ENCODE data around the gene SLC4A8.

DNA sequence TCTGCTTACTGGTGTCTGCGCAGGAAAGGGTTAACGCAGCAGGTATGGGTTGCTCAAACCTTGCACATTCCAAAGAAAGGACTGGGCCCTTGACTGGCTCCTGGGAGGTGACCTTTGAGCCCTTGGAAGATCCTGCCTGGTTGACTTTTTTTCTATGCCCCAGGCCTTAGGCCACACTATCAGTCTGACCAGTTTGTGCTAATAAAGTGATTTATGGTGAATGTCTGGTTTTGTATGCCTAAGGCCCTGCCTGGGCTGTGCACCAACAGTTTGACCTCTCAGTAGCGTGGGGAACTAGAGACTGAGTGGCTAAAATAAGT, 105.0 kb downstream of the SLC4A8 start:
- TF ChIP-seq, protein P1, sequence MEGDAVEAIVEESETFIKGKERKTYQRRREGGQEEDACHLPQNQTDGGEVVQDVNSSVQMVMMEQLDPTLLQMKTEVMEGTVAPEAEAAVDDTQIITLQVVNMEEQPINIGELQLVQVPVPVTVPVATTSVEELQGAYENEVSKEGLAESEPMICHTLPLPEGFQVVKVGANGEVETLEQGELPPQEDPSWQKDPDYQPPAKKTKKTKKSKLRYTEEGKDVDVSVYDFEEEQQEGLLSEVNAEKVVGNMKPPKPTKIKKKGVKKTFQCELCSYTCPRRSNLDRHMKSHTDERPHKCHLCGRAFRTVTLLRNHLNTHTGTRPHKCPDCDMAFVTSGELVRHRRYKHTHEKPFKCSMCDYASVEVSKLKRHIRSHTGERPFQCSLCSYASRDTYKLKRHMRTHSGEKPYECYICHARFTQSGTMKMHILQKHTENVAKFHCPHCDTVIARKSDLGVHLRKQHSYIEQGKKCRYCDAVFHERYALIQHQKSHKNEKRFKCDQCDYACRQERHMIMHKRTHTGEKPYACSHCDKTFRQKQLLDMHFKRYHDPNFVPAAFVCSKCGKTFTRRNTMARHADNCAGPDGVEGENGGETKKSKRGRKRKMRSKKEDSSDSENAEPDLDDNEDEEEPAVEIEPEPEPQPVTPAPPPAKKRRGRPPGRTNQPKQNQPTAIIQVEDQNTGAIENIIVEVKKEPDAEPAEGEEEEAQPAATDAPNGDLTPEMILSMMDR (IDR thresholded peaks at IDR 0.05): no peak
- TF ChIP-seq POLR2AphosphoS5 (IDR thresholded peaks at IDR 0.05): no peak
